HG02798 (cell line): ENCODE results near the gene NPIPB9.
"Not testable (repeated sequence)": the region's sequence is repeated elsewhere in the genome, so short reads cannot be mapped to it uniquely, and the experiment has no call there.

ENCODE experiments used
- ATAC-seq: cut with Tn5 transposase; IDR thresholded peaks from one replicate; pipeline ENCODE4 v1.9.1; 2021; ENCODE audit warnings: mild to moderate bottlenecking; ENCODE audit not compliant: unreplicated experiment, poor library complexity

The NPIPB9 gene

GRCh38 chr16:28751487-28751886, at the start of gene NPIPB9:
NPIPB9 (plus strand) TSS chr16:28751787.
- not testable (repeated sequence) for ATAC-seq

- not testable (repeated sequence) for ATAC-seq
Observed at GRCh38 chr16:28704246-28704645, 47.3 kb upstream of the NPIPB9 start.

- peak; percentile 98 for ATAC-seq
Observed at GRCh38 chr16:28711220-28712083, 40.1 kb upstream of the NPIPB9 start, which contains the start of gene EIF3C. EIF3C (plus strand) TSS chr16:28711464; CDS start chr16:28711687, 223 bp downstream.

GRCh38 chr16:28722852-28723650, 28.5 kb upstream of the NPIPB9 start:
- not testable (repeated sequence) for ATAC-seq

GRCh38 chr16:28731253-28731652, 20.3 kb upstream of the NPIPB9 start:
- ATAC-seq: not testable (repeated sequence)

GRCh38 chr16:28732455-28733124, 19.0 kb upstream of the NPIPB9 start:
- not testable (repeated sequence) for ATAC-seq

GRCh38 chr16:28739787-28740186, 11.8 kb upstream of the NPIPB9 start:
- not testable (repeated sequence) for ATAC-seq

- not testable (repeated sequence) for ATAC-seq
Observed at GRCh38 chr16:28740631-28741030, 11.0 kb upstream of the NPIPB9 start.

GRCh38 chr16:28741295-28741694, 10.3 kb upstream of the NPIPB9 start:
- ATAC-seq: not testable (repeated sequence)

- not testable (repeated sequence) for ATAC-seq
Observed at GRCh38 chr16:28746618-28747350, 4.8 kb upstream of the NPIPB9 start.

- ATAC-seq: peak; percentile 96
Observed at GRCh38 chr16:28749997-28750465, 1.6 kb upstream of the NPIPB9 start.

- peak; percentile 50 for ATAC-seq
Observed at GRCh38 chr16:28750469-28751067, 1.0 kb upstream of the NPIPB9 start.

- ATAC-seq: not testable (repeated sequence)
Observed at GRCh38 chr16:28781697-28782096, 30.1 kb downstream of the NPIPB9 start.

- not testable (repeated sequence) for ATAC-seq
Observed at GRCh38 chr16:28782357-28782756, 30.8 kb downstream of the NPIPB9 start.

GRCh38 chr16:28802235-28803019, 50.8 kb downstream of the NPIPB9 start:
- ATAC-seq: peak; percentile 79

- not testable (repeated sequence) for ATAC-seq
Observed at GRCh38 chr16:28807445-28808120, 56.0 kb downstream of the NPIPB9 start.

GRCh38 chr16:28820016-28820415, 68.4 kb downstream of the NPIPB9 start:
- ATAC-seq: no peak

GRCh38 chr16:28820546-28820945, 69.0 kb downstream of the NPIPB9 start:
- ATAC-seq: not testable (repeated sequence)
